GM12878 (cell line): ENCODE measurements around the gene GTPBP1. TPM values are rescaled to one million over a fixed set of nuclear protein-coding genes. Genes with fewer than 3 reads are reported as not detected.

Source experiments
- ATAC-seq: fragments of 200-7000 bp; cut with Tn5 transposase; 3 replicates; pipeline ENCODE4 v1.9.1; 2020; ENCODE audit warnings: mild to moderate bottlenecking, moderate library complexity
- BruUV-seq: library from RNA; stranded (reverse); fragments of 400-500 nt; replicated peaks from 2 replicates; lab custom pipeline; 2021; lab: Mats Ljungman, UMichigan
- CTCF ChIA-PET: fragments of 300-600 bp; sonication (Branson Sonifier 250); formaldehyde crosslinking; extraction: SDS; loops from one replicate; lab custom pipeline; 2021; ENCODE audit warnings: inconsistent platforms; lab: Yijun Ruan, JAX
- POLR2A ChIA-PET: fragments of 350-600 bp; formaldehyde crosslinking; extraction: SDS; loops from one replicate; lab custom pipeline; 2021; ENCODE audit warnings: inconsistent platforms; lab: Charles Lee
- RAD21 ChIA-PET: fragments of 300-600 bp; sonication (Branson Sonifier 250); formaldehyde crosslinking; loops from one replicate; lab custom pipeline; 2023; ENCODE audit warnings: antibody characterized with exemption; ENCODE audit not compliant: unreplicated experiment; lab: Charles Lee
- SMC1A ChIA-PET: fragments of 300-600 bp; sonication (Branson Sonifier 250); formaldehyde crosslinking; loops from one replicate; lab custom pipeline; 2023; ENCODE audit not compliant: unreplicated experiment, uncharacterized antibody; lab: Charles Lee
- DNase-seq: peaks from one replicate; pipeline ENCODE4 v3.0.0-alpha.2; 2011; ENCODE audit warnings: low read depth, low spot score
- FAIRE-seq: peaks from 3 replicates; lab custom pipeline; 2011; peaks lifted over from hg19 to GRCh38; lab: Jason Lieb, UNC
- H2AFZ ChIP-seq: 2 replicates; pipeline ENCODE4 v1.6.0; 2011; ENCODE audit warnings: low read depth, low read length, control low read depth; ENCODE audit not compliant: control insufficient read depth
- H3K27ac ChIP-seq: 2 replicates; pipeline ENCODE4 v1.5.1; 2011; ENCODE audit warnings: control low read depth; ENCODE audit not compliant: control insufficient read depth, insufficient read depth
- H3K27me3 ChIP-seq, 2 experiments: replicated peaks in 1 of 2; 2 replicates each; pipeline versions ENCODE4 v1.6.0 to v1.6.1; 2011; ENCODE audit warnings: low read length in 1 of 2; ENCODE audit not compliant: control insufficient read depth in 2 of 2, insufficient read depth in 2 of 2
- H3K36me3 ChIP-seq, 2 experiments: 2 replicates each; pipeline ENCODE4 v1.5.1; 2011; ENCODE audit warnings: low read length in 1 of 2; ENCODE audit not compliant: control insufficient read depth in 2 of 2, insufficient read depth in 2 of 2
- H3K4me1 ChIP-seq: 2 replicates; pipeline ENCODE4 v1.6.1; 2011; ENCODE audit warnings: mild to moderate bottlenecking, low read length, moderate library complexity, mixed read lengths; ENCODE audit not compliant: control insufficient read depth, insufficient read depth
- H3K4me2 ChIP-seq: 2 replicates; pipeline ENCODE4 v1.6.0; 2011; ENCODE audit warnings: control low read depth; ENCODE audit not compliant: control insufficient read depth, insufficient read depth
- H3K4me3 ChIP-seq: fragments of 200-600 bp; sonication (generic); 2 replicates; pipeline ENCODE4 v1.5.1; 2016
- H3K79me2 ChIP-seq: 2 replicates; pipeline ENCODE4 v1.6.0; 2011; ENCODE audit warnings: low read length; ENCODE audit not compliant: control insufficient read depth, insufficient read depth
- H3K9ac ChIP-seq: 2 replicates; pipeline ENCODE4 v1.8.0; 2011; ENCODE audit warnings: low read length, control low read depth, mixed read lengths; ENCODE audit not compliant: control insufficient read depth, insufficient read depth
- H3K9me3 ChIP-seq: replicated peaks from 3 replicates; pipeline ENCODE4 v1.5.1; 2011; ENCODE audit warnings: mild to moderate bottlenecking, low read length; ENCODE audit not compliant: control insufficient read depth, insufficient read depth
- H4K20me1 ChIP-seq: 2 replicates; pipeline ENCODE4 v1.6.0; 2011; ENCODE audit not compliant: control insufficient read depth, insufficient read depth
- ATF7 ChIP-seq: fragments of 450-650 bp; IDR thresholded peaks from 2 replicates; pipeline ENCODE4 v1.6.1; 2016; ENCODE audit warnings: low read depth, mild to moderate bottlenecking
- HDAC6 ChIP-seq: fragments of 200-600 bp; sonication (generic); IDR thresholded peaks from one replicate; pipeline ENCODE4 v1.8.0; 2017; ENCODE audit warnings: antibody characterized with exemption; ENCODE audit not compliant: unreplicated experiment
- PML ChIP-seq: IDR thresholded peaks from 2 replicates; pipeline ENCODE4 v1.6.1; 2012; ENCODE audit warnings: low read length, inconsistent platforms
- POLR2A ChIP-seq: IDR thresholded peaks from 2 replicates; pipeline ENCODE4 v1.6.1; 2011; ENCODE audit warnings: low read depth, mild to moderate bottlenecking, low read length
- RCOR1 ChIP-seq: conservative IDR thresholded peaks from 2 replicates; pipeline ENCODE4 v1.6.1; 2012; ENCODE audit warnings: low read depth, low read length, improper control_type of control experiment
- RELA ChIP-seq: fragments of 450-650 bp; IDR thresholded peaks from 2 replicates; pipeline ENCODE4 v1.8.0; 2014; ENCODE audit warnings: borderline replicate concordance; ENCODE audit not compliant: partially characterized antibody
- ZNF24 ChIP-seq: fragments of 450-650 bp; IDR thresholded peaks from 2 replicates; pipeline ENCODE4 v1.6.1; 2017; ENCODE audit warnings: antibody characterized with exemption, mild to moderate bottlenecking
- WGBS: methylation state at CpG from one replicate; pipeline ENCODE4 v1.1.6; 2016; ENCODE audit warnings: low lambda C conversion rate; ENCODE audit not compliant: insufficient replicate concordance, insufficient coverage; ENCODE audit errors: missing lambda C conversion rate; 5-methylcytosine and 5-hydroxymethylcytosine counted together
- in situ Hi-C: fragments of 300-500 bp; cut with MboI; formaldehyde crosslinking; loops from 9 replicates; pipeline ENCODE4 v1.14.3; 2018; ENCODE audit warnings: mixed read lengths
- intact Hi-C: fragments of 100-400 bp; cut with micrococcal nuclease; formaldehyde crosslinking; loops from one replicate; pipeline ENCODE4 v1.14.2; 2022; ENCODE audit not compliant: unreplicated experiment
- polyA plus RNA-seq, 11 experiments: library from polyadenylated mRNA; depleted of rRNA in 4 of 11; unstranded in 6 of 11; stranded (reverse) in 5 of 11; fragments of >200 nt; fragmentation: Nextera tagmentation in 4 of 11; fragmentation: Illumina TruSeq in 1 of 11; extraction: Ambion mirVana in 4 of 11; extraction: Trizol in 1 of 11; gene quantifications; 1 replicate in 1 of 11; 2 replicates in 10 of 11; pipeline versions ENCODE4 v1.2.1 to v1.2.3, GENCODE V29; 2011 to 2016; ENCODE audit warnings: inconsistent platforms in 2 of 11, missing spikeins in 2 of 11, low read depth in 1 of 11
- total RNA-seq, 4 experiments: library from RNA; depleted of rRNA in 3 of 4; stranded (reverse); fragments of >200 nt in 3 of 4; fragmentation: Illumina TruSeq in 1 of 4; extraction: Trizol in 1 of 4; gene quantifications; 2 replicates each; pipeline versions ENCODE4 v1.2.1 to v1.2.3, GENCODE V29; 2013 to 2021
- TF ChIP-seq, protein P1 (sequence below): fragments of 150-350 bp; IDR thresholded peaks from 2 replicates; pipeline ENCODE4 v1.6.1; 2014; ENCODE audit warnings: mild to moderate bottlenecking, low read depth, low read length
- TF ChIP-seq, protein P2 (sequence below): fragments of 450-650 bp; IDR thresholded peaks from 2 replicates; pipeline ENCODE4 v1.6.1; 2017; ENCODE audit warnings: mild to moderate bottlenecking, moderate library complexity

Gene GTPBP1
- total and polyA plus RNA-seq, 10 of the 15 experiments (the other 5 are each of a cell fraction or from before 2014, with no cell fraction given), result 0.89 to 63.1 (median 34.2) TPM

DNA sequence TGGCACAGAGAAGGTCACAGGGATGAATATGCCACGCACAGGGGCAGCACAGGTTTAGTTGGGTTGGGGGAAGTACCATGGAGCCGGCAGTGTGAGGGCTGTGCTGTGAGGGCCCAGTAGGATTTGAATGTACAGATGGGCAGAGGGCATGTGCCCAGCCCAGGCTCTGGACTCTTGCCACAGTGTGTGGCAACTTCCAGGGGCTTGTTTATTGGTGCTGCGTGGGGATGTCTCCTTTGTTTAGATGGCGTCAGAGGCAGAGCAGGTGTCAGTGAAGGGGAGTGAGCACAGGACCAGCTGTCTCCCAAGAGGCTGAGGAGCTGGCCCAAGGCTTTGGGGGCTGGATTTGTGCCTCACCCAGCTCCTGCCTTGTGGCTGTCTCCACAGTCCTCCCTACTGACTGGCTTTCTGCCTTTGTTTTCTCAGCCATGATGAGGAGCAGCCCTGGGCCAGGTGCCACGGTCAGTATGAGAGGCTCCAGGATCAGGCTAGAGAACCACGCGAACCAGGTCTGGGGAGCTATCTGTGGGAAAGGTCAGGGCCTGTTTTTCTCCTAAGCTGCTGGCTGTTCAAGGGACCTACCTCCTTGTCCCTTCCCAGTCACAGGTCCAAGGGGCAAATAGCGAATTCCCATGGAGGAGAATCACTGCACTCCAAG is 28.1 kb downstream of the GTPBP1 start:
- peak; percentile 14 for ATAC-seq
- no peaks in the 10 kb centered on the region for H3K9me3 ChIP-seq
- H3K79me2 ChIP-seq, result no peaks in the 10 kb centered on the region
- H3K36me3 ChIP-seq, result peaks cover 32 to 65% of the 10 kb centered on the region in 2 experiments
- intact Hi-C loops (no loop called here), in situ Hi-C loops (no loop called here)
- no peaks in the 10 kb centered on the region for H3K4me1 ChIP-seq
- POLR2A ChIA-PET, result interaction anchor here (0.6 to 1.3 kb wide), 2 partner anchors 19 to 513 kb away, joined by 3 read pairs; no protein-coding TSS in a partner anchor
- no peaks in the 10 kb centered on the region for H3K27me3 ChIP-seq
- DNase-seq, result no peak
- no peak overlapping the region for H2AFZ ChIP-seq
- 79% methylated on average over 8 of the region's 8 CpGs for WGBS
- TF ChIP-seq ZNF24, result no peak
- TF ChIP-seq RCOR1, result no peak
- TF ChIP-seq, protein P1, sequence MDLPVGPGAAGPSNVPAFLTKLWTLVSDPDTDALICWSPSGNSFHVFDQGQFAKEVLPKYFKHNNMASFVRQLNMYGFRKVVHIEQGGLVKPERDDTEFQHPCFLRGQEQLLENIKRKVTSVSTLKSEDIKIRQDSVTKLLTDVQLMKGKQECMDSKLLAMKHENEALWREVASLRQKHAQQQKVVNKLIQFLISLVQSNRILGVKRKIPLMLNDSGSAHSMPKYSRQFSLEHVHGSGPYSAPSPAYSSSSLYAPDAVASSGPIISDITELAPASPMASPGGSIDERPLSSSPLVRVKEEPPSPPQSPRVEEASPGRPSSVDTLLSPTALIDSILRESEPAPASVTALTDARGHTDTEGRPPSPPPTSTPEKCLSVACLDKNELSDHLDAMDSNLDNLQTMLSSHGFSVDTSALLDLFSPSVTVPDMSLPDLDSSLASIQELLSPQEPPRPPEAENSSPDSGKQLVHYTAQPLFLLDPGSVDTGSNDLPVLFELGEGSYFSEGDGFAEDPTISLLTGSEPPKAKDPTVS, result no peak
- peak; percentile 61 for TF ChIP-seq POLR2A
- peak; percentile 63 for TF ChIP-seq PML
- TF ChIP-seq ATF7, result no peak
- no peak for TF ChIP-seq RELA
- TF ChIP-seq, protein P2, sequence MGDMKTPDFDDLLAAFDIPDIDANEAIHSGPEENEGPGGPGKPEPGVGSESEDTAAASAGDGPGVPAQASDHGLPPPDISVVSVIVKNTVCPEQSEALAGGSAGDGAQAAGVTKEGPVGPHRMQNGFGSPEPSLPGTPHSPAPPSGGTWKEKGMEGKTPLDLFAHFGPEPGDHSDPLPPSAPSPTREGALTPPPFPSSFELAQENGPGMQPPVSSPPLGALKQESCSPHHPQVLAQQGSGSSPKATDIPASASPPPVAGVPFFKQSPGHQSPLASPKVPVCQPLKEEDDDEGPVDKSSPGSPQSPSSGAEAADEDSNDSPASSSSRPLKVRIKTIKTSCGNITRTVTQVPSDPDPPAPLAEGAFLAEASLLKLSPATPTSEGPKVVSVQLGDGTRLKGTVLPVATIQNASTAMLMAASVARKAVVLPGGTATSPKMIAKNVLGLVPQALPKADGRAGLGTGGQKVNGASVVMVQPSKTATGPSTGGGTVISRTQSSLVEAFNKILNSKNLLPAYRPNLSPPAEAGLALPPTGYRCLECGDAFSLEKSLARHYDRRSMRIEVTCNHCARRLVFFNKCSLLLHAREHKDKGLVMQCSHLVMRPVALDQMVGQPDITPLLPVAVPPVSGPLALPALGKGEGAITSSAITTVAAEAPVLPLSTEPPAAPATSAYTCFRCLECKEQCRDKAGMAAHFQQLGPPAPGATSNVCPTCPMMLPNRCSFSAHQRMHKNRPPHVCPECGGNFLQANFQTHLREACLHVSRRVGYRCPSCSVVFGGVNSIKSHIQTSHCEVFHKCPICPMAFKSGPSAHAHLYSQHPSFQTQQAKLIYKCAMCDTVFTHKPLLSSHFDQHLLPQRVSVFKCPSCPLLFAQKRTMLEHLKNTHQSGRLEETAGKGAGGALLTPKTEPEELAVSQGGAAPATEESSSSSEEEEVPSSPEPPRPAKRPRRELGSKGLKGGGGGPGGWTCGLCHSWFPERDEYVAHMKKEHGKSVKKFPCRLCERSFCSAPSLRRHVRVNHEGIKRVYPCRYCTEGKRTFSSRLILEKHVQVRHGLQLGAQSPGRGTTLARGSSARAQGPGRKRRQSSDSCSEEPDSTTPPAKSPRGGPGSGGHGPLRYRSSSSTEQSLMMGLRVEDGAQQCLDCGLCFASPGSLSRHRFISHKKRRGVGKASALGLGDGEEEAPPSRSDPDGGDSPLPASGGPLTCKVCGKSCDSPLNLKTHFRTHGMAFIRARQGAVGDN, result no peak
- TF ChIP-seq HDAC6, result no peak
- TF ChIP-seq, all 136 proteins: peak for 2
- ChIA-PET SMC1A (interaction anchor here (1.3 kb wide), 1 partner anchor 17 kb away, joined by 5 read pairs; no protein-coding TSS in a partner anchor), RAD21 (interaction anchor here (0.9 to 1.8 kb wide), 2 partner anchors 32 to 270 kb away, joined by 3 to 4 read pairs; no protein-coding TSS in a partner anchor), CTCF (interaction anchor here (1.0 to 3.7 kb wide), 11 partner anchors 9 to 682 kb away, joined by 3 to 26 read pairs (median 5); no protein-coding TSS in a partner anchor)
- FAIRE-seq, result no peak
- Histone ChIP-seq H4K20me1 (peaks cover 2% of the 10 kb centered on the region; the same call in 1 of the 2 replicates), H3K4me2 (no peak overlapping the region), H3K4me3 (no peak overlapping the region), H3K9ac (no peak overlapping the region), H3K27ac (no peak overlapping the region)
- no TSS peak for BruUV-seq
